HG03571 (cell line): ENCODE measurements around the gene ZNF846.
A peak's percentile ranks its signal among the peaks of the same experiment; 100 is the strongest.
"Not testable (repeated sequence)": the region's sequence is repeated elsewhere in the genome, so short reads cannot be mapped to it uniquely, and the experiment has no call there.

Source experiments
- ATAC-seq: cut with Tn5 transposase; IDR thresholded peaks from one replicate; pipeline ENCODE4 v1.9.1; 2021; ENCODE audit not compliant: unreplicated experiment

Gene ZNF846

DNA sequence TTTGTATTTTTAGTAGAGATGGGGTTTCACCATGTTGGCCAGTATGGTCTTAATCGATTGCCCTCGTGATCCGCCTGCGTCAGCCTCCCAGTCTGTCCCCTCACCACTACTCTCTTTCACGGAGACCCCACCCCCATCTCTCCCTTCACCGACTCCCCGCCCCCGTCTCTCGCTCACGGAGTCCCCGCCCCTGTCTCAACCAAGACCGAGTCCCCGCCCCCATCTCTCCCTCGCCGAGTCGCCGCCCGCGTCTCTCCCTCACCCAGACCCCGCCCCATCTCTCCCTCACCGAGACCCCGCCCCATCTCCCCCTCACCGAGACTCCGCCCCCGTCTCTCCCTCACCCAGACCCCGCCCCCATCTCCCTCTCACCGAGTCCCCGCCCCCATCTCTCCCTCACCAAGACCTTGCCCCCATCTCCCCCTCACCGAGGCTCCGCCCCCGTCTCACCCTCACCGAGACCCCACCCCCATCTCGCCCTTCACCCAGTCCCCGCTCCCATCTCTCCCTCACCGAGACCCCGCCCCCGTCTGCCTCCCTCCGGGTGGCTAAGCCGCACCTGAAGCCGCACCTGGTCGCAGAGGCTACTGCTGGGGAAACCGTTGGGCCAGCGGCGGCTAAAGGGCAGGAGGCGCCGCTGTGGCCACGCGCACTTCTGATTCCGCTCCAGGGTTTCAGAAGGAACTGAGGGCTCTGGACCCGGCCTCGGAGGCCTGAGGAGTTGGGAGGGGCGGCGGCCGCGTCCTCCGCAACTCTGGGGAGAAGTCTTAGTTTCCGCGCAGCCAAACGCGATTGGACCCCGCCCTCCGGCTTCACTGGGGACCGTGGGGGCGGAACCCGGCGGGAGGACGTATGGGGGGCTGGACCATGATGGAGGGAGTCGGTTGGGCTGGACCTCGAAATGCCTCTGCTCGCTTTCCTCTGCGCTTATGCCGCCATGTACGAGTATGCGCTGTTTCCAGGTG, 17.1 kb upstream of the ZNF846 start:
- peak; percentile 74 for ATAC-seq

DNA sequence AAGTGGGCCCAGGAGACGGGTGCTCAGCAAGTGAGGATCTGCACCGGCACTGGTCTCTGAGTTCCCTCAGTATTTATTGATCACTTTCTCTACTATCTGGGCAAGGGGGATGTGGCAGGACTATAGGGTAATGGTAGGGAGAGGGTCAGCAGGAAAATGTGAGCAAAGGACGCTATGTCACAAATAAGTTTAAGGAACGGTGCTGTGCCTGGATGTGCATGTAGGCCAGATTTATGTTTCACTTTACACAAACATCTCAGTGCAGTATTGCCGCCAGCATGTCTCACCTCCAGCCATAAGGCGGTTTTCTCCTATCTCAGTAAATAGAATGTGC, 15.6 kb upstream of the ZNF846 start:
- not testable (repeated sequence) for ATAC-seq

- no peak for ATAC-seq
These were observed 13.8 kb upstream of the ZNF846 start for GRCh38 chr19:9782338-9782737.

- no peak for ATAC-seq
These were observed 10.7 kb downstream of the ZNF846 start for GRCh38 chr19:9757544-9758501.

DNA sequence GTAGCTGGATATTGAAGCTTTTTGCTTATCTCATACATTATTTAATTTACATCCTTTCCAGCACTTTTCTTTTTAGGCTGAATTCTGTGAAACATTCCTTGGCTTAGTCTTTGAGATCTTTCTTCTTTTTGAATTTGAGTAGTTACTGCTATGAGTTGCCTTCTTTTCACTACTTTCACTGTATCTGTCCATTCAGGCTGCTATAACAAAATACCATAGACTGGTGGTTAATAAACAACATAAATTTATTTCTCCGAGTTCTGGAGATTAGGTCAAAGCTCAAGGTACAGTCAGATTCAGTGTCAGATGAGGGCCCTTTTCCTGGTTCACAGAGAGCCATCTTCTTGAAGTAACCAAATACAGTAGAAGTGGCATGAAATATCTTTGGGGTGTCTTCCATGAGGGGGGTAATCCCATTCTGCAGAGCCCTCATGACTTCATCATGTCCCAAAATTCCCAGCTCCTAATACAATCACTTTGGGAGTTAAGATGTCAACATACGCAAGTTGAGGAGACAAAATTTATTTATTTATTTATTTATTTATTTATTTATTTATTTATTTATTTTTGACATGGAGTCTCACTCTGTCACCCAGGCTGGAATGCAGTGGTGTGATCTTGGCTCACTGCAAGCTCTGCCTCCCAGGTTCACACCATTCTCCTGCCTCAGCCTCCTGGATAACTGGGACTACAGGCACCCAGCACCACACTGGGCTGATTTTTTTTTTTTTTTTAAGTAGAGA, 15.7 kb downstream of the ZNF846 start:
- no peak for ATAC-seq

DNA sequence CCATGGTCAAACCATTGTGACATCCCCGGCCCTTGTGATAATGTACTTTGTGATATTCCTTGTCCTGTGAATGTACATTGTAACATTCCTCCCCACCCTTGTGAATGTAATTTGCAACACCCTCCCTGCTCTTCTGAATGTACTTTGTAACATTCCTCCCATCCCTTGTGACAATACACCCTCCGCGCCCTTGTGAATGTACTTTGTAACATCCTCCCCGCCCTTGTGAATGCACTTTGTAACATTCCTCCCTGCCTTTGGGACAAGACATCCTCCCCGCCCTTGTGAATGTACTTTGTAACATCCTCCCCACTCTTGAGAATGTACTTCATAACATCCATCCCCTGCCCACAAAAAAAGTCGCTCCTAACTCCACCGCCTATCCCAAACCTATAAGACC, 17.1 kb downstream of the ZNF846 start:
- no peak for ATAC-seq

DNA sequence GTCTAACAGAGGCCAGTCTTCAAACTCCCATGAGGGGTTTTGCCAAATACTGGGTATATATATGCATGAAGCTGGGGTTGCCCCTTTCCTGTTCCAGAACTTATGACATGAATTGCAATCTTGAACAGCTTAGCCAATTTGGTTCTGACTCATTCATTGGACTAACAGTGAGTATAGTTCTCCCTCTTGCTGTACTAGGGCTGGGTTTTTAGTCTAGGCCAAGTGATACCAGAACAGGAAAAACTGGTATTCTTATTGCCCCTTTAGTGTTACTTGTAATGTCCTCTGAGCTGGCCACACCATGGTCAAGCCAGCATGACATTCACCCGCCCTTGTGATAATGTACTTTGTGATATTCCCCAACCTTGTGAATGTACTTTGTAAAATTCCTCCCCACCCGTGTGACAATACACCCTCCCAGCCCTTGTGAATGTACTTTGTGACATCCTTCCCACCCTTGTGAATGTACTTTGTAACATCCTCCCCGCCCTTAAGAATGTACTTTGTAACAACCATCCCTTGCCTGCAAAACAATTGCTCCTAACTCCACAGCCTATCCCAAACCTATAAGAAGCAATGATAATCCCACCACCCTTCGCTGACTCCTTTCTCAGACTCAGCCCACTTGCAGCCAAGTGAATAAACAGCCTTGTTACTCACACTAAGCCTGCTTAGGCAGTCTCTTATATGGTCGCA, 26.9 kb downstream of the ZNF846 start:
- no peak for ATAC-seq

DNA sequence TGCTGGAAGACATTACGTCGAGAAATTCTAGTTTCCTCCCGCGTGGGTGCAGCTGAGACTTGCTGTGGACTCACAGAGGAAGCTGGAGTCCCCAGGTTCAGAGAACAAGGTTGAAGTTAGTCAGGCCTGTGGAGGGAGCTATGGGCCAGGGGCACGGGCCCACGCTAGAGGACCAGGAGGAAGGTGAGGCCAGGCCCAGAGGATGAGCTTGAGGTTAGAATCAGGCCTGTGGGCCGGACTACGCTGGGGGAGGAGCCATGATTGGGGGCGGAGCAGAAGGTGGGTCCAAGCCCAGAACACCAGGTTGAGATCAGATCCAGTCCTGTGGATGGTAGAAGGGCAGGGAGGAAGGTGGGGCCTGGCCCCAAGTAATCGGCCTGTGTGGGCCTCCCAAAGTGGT, 32.6 kb downstream of the ZNF846 start:
- ATAC-seq, result no peak

DNA sequence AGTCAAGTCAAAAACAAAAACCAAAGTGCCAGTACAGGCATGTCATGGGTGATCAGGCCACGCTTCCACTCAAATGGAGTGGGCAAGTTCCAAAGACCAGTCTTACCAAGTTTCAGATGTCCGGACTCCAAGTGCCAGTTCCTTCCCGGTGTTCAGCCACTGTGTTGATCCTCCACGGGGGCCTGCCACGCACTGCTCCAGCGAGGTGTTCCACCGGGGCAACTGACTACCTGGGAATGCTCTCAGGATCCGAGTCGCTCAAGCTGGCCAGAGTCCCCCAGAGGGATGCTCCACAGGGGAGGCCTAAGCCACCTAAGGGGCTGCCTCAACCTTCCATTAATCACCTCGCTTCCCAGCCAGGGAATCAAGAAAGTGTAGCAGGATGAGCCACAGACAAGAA, 38.5 kb downstream of the ZNF846 start:
- not testable (repeated sequence) for ATAC-seq

DNA sequence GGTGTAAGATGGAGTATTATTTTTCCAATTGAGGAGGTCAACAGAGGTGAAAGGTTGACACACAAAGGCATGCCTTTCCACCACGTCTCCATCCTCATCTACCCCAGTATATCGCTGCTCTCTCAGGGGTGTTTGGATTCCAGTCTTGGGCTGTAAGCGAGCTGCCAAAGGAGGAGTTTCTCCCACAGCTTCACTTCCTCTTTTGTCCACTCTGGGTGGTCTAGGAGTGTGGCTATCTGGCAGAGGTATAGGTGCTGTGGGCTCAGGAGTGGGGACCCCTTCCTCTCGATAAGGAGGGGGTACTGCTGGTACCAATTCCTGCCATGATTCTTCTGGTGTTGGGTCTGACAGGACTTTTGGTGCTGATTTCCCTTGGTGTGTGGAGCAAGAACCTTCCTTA, 39.4 kb downstream of the ZNF846 start:
- ATAC-seq, result no peak

DNA sequence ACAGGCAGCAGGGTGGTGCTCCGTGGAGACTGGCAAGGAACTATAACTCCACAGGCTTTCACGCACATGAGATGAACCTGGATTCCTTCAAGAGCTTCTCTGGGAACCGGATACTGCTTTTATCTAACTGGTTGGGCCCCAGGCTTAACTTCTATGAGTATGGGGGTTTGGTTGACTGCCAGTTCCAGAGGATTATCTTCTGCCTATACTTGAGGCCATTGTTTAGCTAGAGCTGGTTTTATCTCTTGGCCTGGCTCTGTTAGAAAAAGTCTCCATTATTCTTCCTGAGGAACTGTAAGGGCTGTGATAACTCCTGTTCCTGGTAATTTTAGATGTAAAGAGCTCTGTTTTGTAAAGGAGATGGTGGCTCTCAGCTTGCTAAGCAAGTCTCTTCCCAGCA, 40.9 kb downstream of the ZNF846 start:
- no peak for ATAC-seq

DNA sequence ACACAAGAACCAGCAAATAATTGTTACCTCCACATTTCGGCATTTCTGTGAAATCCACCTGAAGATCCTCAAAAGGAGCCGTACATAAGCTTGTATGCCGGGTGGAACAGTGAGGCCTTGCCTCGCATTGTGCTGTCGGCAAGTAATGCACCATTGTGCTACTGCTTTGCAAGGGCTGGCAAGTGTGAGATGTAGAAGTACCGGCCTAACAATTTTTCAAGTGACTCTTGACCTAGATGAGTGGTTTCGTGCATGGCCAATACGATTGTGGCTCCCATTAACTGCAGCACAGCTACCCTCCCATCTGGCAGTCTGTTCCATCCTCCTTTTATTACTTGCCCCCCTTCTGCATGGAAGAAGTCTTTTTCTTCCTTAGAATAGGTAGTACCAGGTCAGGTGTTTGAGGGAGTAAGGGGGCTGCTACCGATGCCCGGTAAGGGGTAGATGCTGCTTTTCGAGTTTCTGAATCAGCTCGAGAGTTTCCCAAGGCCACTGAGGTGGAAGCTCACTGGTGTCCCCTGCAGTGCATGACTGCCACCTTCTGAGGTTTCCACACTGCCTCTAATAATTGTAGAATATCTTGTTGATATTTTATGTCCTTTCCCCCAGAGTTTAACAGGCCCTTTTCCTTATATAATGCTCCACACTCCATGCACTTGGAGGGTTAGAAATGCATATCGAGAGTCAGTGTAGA, 42.9 kb downstream of the ZNF846 start:
- ATAC-seq, result not testable (repeated sequence)

DNA sequence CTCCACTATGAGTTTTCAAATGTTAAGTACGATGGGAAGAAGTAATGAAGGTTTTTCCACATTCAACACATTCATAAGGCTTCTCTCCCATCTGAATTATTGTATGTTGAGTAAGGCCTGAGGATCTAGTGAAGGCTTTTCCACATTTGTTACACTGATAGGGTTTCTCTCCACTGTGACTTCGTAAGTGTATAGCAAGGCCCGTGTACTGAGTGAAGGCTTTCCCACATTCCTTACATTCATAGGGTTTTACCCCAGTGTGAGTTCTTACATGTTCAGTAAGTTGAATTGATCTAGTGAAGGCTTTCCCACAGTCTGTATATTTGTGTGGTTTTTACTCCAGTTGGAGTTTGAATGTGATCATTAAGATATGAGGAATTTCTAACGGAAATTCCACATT, 44.4 kb downstream of the ZNF846 start:
- no peak for ATAC-seq

GRCh38 chr19:9721861-9722260, 46.7 kb downstream of the ZNF846 start:
- ATAC-seq, result no peak

GRCh38 chr19:9720541-9720940, 48.0 kb downstream of the ZNF846 start:
- no peak for ATAC-seq

- no peak for ATAC-seq
These were observed 56.7 kb downstream of the ZNF846 start for GRCh38 chr19:9711815-9712214.

DNA sequence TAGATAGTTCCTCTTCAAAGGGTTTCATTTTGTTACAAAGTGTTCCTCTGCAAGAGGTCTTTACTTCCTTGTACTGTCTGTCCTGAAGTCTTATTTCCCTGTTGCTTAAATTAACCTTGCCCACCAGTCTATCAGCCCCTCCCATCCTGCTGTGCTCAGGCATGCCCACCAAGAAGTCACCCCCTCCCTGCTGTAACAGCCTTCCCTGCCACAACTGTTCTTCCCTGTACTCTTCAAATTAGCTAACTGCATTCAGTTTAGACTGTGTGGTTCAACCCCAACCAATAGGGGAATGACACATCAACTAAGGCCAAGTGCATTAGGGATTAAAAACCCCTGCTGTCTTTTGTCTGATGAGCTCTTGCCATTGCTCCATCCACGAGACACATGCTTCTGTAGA, 59.2 kb downstream of the ZNF846 start:
- no peak for ATAC-seq

DNA sequence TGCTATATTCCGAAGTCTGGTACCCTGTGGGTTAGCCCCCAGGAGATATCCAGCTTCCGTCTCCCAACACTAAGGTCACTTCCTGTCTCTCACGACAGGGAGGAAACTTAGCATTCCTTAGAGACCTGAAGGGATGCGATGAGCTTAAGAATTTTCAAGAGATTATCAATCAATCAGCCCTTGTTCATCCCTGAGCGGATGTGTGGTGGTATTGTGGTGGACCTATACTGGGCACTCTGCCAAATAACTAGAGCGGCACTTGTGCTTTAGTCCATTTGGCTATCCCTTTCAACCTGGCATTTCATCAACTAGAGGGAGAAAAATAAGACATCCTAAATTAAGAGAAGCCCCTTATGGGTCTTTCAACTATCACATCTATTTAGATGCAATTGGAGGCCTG, 62.7 kb downstream of the ZNF846 start:
- no peak for ATAC-seq

DNA sequence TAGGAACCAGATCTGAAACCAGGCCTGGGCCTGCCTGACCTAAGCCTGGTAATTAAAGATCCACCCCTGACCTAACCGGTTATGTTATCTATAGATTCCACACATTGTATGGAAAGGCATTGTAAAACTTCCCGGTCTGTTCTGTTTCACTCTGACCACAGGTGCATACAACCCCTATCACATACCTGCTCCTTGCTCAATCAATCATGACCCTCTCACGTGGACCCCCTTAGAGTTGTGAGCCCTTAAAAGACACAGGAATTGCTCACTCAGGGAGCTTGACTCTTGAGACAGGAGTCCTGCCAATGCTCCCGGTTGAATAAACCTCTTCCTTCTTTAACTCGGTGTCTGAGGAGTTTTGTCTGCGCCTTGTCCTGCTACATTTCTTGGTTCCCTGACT, 66.4 kb downstream of the ZNF846 start:
- no peak for ATAC-seq
